Neutrophil (primary cell): ENCODE measurements around the gene PSME2.

Source experiments
- H3K27ac ChIP-seq: fragments of 200-600 bp; sonication (generic); 2 replicates; pipeline ENCODE4 v1.5.1; 2016; ENCODE audit warnings: mild to moderate bottlenecking, moderate library complexity
- H3K27me3 ChIP-seq: fragments of 200-600 bp; sonication (generic); 2 replicates; pipeline ENCODE4 v1.6.0; 2016; ENCODE audit warnings: mild to moderate bottlenecking
- H3K36me3 ChIP-seq: fragments of 200-600 bp; sonication (generic); 2 replicates; pipeline ENCODE4 v1.5.1; 2017
- H3K4me1 ChIP-seq, 2 experiments: fragments of 200-600 bp in 1 of 2; sonication (generic) in 1 of 2; 1 replicate in 1 of 2; 2 replicates in 1 of 2; pipeline versions ENCODE4 v1.5.1 to v1.6.1; 2013 to 2016; ENCODE audit warnings: low read depth in 1 of 2, low read length in 1 of 2, mild to moderate bottlenecking in 1 of 2, moderate library complexity in 1 of 2; ENCODE audit not compliant: control insufficient read depth in 1 of 2, insufficient read depth in 1 of 2
- H3K4me3 ChIP-seq, 2 experiments: fragments of 200-600 bp in 1 of 2; sonication (generic) in 1 of 2; 1 replicate in 1 of 2; 2 replicates in 1 of 2; pipeline ENCODE4 v1.5.1; 2013 to 2016; ENCODE audit warnings: low read depth in 1 of 2, low read length in 1 of 2, mild to moderate bottlenecking in 1 of 2, moderate library complexity in 1 of 2
- H3K9me3 ChIP-seq: fragments of 200-600 bp; sonication (generic); 2 replicates; pipeline ENCODE4 v1.5.1; 2016
- TF ChIP-seq, protein P1 (sequence below): fragments of 200-600 bp; sonication (generic); IDR thresholded peaks from 2 replicates; pipeline ENCODE4 v1.5.1; 2016; ENCODE audit warnings: antibody characterized with exemption

PSME2 gene

DNA sequence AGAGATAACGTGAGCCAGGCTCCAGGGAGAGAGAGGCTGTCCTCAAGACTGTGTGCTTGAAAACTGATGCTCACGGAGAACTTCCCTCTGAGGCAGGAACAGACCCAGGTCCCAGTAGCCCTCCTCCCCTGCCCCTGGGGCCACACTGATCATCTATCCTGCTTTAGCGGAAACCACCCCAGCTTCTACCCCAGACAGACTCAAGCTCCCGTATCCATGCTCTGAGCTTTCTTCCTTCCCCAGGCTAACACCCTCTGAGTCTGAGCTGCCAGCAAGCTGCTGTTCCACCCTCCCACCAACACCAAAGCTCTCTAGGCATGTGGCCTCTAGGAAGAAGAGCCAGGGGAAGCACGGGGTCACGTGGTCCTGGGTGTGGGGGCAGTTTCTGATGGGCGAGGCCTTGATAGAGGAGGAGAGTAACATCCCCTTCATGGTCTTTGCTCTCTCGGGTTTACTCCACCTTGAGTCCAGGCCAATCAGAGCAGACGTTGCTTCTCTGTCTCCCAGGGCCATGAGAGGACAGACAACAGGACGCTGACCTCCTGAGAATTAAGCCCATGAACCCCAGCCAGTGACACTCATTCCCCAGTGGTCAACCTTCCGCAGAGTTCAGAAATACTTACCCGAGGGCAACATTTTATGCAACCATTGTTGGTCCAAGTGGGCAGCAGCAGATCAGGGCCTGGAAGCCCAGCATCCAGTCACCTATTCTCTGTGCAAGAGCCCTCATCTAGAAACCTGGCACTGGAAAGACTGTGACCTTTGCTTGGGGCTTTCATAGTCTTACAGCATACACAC lies 50.9 kb downstream of the PSME2 start:
- Histone ChIP-seq H3K27ac (peak overlapping the region; percentile 81), H3K27me3 (peaks cover 38% of the 10 kb centered on the region), H3K4me3 (peak overlapping the region in 1 of 2 experiments; percentile 99), H3K36me3 (no peaks in the 10 kb centered on the region), H3K4me1 (peaks cover 19 to 20% of the 10 kb centered on the region in 2 experiments), H3K9me3 (no peaks in the 10 kb centered on the region)
- TF ChIP-seq, protein P1, sequence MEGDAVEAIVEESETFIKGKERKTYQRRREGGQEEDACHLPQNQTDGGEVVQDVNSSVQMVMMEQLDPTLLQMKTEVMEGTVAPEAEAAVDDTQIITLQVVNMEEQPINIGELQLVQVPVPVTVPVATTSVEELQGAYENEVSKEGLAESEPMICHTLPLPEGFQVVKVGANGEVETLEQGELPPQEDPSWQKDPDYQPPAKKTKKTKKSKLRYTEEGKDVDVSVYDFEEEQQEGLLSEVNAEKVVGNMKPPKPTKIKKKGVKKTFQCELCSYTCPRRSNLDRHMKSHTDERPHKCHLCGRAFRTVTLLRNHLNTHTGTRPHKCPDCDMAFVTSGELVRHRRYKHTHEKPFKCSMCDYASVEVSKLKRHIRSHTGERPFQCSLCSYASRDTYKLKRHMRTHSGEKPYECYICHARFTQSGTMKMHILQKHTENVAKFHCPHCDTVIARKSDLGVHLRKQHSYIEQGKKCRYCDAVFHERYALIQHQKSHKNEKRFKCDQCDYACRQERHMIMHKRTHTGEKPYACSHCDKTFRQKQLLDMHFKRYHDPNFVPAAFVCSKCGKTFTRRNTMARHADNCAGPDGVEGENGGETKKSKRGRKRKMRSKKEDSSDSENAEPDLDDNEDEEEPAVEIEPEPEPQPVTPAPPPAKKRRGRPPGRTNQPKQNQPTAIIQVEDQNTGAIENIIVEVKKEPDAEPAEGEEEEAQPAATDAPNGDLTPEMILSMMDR = no peak

DNA sequence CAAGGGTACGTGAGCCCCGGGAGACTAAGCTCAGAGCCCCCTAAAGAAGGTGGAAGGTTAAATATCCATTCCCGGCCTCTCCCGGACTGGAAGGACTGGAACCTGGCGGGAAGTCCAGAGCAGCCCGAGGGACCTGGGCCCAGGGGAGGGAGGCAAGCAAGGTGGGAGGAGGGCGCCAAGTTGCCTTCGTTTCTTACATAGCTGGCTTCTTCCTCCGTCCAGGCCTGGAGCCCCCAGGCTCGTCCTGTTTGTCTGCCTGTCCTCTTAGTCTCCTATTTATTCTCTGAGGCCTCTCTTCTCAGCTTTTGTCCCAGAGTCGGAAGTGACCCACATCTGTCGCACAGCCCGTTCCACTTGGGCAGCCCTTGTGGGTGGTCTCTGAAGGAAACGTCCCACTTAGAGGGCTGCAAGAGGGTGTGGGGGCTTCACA lies 51.6 kb downstream of the PSME2 start:
- peaks cover 38% of the 10 kb centered on the region for H3K27me3 ChIP-seq
- no peaks in the 10 kb centered on the region for H3K36me3 ChIP-seq
- TF ChIP-seq, protein P1 = no peak
- H3K4me3 ChIP-seq = peak overlapping the region; percentile 74 to 99
- peak overlapping the region; percentile 81 for H3K27ac ChIP-seq
- peaks cover 13 to 14% of the 10 kb centered on the region in 2 experiments for H3K4me1 ChIP-seq
- no peaks in the 10 kb centered on the region for H3K9me3 ChIP-seq

DNA sequence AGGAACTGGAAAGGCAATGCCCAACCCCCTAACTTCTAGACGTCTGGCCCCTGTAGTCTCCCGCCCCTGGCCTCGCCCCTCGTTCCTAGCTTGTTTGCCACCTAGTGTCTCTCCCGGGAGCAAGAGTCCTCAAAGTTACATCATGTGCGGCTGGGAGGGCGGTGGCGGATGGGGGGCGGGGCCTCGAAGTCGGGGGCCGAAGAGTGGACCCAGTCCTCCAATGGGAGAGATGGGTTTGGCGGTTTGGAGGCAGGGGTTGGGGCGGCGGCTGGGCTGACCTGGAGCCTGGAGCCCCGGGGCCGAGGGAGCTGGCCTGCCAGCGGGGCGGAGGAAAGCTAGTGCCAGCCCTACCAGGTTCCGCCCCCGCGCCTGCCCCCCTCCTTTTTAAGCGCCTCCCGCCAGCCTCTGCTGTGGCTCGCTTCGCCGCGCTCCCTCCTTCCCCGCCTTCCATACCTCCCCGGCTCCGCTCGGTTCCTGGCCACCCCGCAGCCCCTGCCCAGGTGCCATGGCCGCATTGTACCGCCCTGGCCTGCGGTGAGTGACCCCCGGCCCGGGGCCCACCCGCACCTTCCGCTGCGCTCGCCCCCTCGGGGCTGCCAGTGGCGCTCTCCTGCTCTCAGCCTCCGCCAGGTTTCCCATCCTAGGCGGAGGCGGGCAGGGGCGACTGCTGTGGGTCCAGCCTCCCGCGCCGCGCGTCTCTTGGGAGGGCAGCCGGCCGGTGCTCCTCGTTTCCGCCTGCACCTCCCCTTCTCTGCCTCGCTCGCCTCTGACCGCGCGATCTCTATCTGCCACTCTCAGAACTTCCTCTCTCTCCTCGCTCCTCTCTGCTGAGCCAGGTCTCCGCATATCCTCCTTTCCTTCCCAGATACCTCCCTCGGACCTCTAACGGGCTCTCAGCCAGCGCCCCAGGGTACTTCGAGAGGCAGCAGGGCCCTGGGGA lies 52.2 kb downstream of the PSME2 start, which contains the start of gene PCK2:
Gene PCK2, plus strand, starts transcription at position 411 of the 940 bp plus-strand sequence. Its CDS starts 95 bp downstream, at position 506.
- Histone ChIP-seq H3K36me3 (no peaks in the 10 kb centered on the region), H3K27me3 (peaks cover 38% of the 10 kb centered on the region), H3K9me3 (no peaks in the 10 kb centered on the region), H3K4me1 (peaks cover 11 to 14% of the 10 kb centered on the region in 2 experiments), H3K4me3 (peak within 1 kb of the TSS; percentile 74 to 99), H3K27ac (peak within 1 kb of the TSS; percentile 81)
- TF ChIP-seq, protein P1 = peak; percentile 12
